GM12874 (cell line): Measurements from ENCODE around the gene GJB4.

ENCODE experiments used
- TF ChIP-seq, protein P1 (sequence below): IDR thresholded peaks from 2 replicates; pipeline ENCODE4 v1.5.1; 2011; ENCODE audit warnings: low read depth, mild to moderate bottlenecking, control low read depth, low read length, moderate library complexity; ENCODE audit not compliant: insufficient read depth

The GJB4 gene

DNA sequence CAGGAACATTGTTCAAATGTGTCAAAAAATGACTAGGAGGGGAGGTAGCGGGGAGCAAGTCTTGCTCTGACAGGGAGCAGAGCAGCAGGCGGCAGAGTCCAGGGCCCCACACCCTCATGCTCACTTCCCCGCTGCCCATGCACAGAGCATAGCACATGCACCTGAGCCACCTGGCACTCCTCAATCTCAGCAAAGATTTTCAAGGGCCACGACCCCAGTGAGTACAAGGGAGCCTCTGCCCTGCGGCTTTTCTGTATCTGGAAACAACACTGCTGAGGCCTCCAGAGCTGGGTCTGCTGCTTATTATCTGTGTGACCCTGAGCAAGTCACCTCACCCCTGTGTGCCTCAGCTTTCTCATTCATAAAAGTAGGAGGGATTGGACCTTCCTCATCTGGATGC is 20.4 kb downstream of the GJB4 start:
- TF ChIP-seq, protein P1, sequence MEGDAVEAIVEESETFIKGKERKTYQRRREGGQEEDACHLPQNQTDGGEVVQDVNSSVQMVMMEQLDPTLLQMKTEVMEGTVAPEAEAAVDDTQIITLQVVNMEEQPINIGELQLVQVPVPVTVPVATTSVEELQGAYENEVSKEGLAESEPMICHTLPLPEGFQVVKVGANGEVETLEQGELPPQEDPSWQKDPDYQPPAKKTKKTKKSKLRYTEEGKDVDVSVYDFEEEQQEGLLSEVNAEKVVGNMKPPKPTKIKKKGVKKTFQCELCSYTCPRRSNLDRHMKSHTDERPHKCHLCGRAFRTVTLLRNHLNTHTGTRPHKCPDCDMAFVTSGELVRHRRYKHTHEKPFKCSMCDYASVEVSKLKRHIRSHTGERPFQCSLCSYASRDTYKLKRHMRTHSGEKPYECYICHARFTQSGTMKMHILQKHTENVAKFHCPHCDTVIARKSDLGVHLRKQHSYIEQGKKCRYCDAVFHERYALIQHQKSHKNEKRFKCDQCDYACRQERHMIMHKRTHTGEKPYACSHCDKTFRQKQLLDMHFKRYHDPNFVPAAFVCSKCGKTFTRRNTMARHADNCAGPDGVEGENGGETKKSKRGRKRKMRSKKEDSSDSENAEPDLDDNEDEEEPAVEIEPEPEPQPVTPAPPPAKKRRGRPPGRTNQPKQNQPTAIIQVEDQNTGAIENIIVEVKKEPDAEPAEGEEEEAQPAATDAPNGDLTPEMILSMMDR = no peak

DNA sequence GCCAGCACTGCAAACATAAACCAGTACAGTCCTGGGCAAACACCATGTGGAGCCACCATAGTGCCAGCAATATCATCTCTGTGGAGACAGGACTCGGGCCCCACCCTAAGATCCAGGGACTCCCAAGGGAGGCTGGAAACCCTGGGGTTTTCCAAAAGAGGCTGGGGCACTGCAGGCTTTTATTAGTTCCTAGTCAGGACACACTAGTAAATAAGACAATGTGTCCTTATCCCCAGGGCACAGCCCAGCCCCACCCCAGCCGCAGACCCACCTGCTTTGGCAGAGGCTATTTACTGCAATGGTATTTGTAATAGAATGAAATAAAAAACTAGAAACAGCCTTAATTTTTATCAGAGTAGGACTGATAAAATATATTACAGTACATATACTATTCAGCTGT is 21.0 kb downstream of the GJB4 start:
- TF ChIP-seq, protein P1 = no peak

- TF ChIP-seq, protein P1 = no peak
These were observed 21.7 kb downstream of the GJB4 start, which contains the start of gene GJB3 for GRCh38 chr1:34781071-34781843. Gene GJB3 (plus strand): TSS chr1:34781214. CDS start chr1:34784763, 3,549 bp downstream.

GRCh38 chr1:34781844-34782391 is 22.4 kb downstream of the GJB4 start:
- TF ChIP-seq, protein P1 = no peak

GRCh38 chr1:34784751-34785221 is 25.2 kb downstream of the GJB4 start:
- TF ChIP-seq, protein P1 = no peak

GRCh38 chr1:34785231-34785874 is 25.8 kb downstream of the GJB4 start:
- TF ChIP-seq, protein P1 = no peak

- TF ChIP-seq, protein P1 = no peak
These were observed 26.4 kb downstream of the GJB4 start for GRCh38 chr1:34785875-34786470.
